Effector CD8-positive, alpha-beta T cell (primary cell): Measurements from ENCODE around the gene TP53TG3E.
"Not testable (repeated sequence)": the region's sequence is repeated elsewhere in the genome, so short reads cannot be mapped to it uniquely, and the experiment has no call there.

Source experiments
- DNase-seq: peaks from one replicate; lab custom pipeline; 2025; lab: John Stamatoyannopoulos, UW
- total RNA-seq, 4 experiments: gene quantifications; one replicate each; lab custom pipeline; 2026; lab: John Stamatoyannopoulos, UW

TP53TG3E gene, protein sequence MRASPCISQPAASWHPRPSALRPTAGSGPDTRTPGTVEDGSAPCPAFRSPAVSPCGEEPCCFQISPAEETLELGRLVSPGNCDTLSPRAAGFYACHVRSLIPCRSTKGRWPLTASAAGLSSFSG
- total RNA-seq: 0 reads per million in 4 experiments

DNA sequence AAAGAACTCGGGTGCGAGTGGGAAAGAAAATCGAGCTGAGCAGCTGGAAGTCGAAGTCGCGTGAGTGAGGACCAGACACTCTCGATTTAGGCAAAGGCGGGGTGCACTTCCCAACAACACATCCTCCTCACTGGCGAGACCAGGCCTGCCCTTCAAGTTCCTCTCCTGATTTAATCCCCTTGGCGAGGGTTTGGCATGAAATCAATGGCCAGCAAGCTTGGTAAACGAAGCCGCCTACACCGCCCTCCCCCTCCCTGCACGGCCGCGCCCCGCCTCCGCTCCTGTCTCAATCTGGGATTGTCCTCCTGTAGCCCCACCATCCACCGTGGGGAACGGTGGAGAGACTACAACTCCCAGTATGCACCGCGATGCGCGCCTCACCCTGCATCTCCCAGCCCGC lies at the start of gene TP53TG3E:
TSS of gene TP53TG3E (plus strand) at position 301 of the 400 bp plus-strand sequence. CDS start at position 369, 68 bp downstream.
- not testable (repeated sequence) for DNase-seq

DNA sequence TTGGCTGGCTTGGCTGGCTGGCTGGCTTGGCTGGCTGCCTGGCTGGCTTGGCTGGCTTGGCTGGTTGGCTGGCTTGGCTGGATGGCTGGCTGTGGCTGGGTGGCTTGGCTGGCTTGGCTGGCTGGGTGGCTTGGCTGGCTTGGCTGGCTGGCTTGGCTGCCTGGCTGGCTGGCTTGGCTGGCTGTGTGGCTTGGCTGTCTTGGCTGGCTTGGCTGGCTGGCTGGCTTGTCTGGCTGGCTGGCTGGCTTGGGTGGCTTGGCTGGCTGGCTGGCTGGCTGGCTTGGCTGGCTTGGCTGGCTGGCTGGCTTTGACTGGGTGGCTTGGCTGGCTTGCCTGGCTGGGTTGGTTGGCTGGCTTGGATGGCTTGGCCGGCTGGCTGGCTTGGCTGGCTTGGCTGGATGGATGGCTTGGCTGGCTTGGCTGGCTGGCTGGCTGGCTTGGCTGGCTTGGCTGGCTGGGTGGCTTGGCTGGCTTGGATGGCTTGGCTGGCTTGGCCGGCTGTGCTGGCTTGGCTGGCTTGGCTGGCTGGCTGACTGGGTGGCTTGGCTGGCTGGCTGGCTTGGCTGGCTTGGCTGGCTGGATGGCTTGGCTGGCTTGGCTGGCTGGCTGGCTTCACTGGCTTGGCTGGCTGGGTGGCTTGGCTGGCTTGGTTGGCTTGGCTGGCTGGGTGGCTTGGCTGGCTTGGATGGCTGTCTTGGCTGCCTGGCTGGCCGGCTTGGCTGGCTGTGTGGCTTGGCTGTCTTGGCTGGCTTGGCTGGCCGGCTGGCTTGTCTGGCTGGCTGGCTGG lies 32.3 kb downstream of the TP53TG3E start:
- DNase-seq: not testable (repeated sequence)

DNA sequence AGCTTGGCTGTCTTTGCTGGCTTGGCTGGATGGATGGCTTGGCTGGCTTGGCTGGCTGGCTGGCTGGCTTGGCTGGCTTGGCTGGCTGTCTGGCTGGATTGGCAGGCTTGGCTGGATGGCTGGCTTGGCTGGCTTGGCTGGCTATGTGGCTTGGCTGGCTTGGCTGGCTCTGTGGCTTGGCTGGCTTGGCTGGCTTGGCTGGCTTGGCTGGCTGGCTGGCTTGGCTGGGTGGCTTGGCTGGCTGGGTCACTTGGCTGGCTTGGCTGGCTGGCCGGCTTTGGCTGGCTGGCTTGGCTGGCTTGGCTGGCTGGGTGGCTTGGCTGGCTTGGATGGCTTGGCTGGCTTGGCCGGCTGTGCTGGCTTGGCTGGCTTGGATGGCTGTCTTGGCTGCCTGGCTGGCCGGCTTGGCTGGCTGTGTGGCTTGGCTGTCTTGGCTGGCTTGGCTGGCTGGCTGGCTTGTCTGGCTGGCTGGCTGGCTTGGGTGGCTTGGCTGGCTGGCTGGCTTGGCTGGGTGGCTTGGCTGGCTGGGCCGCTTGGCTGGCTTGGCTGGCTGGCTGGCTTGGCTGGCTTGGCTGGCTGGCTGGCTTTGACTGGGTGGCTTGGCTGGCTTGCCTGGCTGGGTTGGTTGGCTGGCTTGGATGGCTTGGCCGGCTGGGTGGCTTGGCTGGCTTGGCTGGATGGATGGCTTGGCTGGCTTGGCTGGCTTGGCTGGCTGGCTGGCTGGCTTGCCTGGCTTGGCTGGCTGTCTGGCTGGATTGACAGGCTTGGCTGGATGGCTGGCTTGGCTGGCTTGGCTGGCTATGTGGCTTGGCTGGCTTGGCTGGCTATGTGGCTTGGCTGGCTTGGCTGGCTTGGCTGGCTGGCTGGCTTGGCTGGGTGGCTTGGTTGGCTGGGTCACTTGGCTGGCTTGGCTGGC lies 33.8 kb downstream of the TP53TG3E start:
- DNase-seq: not testable (repeated sequence)

DNA sequence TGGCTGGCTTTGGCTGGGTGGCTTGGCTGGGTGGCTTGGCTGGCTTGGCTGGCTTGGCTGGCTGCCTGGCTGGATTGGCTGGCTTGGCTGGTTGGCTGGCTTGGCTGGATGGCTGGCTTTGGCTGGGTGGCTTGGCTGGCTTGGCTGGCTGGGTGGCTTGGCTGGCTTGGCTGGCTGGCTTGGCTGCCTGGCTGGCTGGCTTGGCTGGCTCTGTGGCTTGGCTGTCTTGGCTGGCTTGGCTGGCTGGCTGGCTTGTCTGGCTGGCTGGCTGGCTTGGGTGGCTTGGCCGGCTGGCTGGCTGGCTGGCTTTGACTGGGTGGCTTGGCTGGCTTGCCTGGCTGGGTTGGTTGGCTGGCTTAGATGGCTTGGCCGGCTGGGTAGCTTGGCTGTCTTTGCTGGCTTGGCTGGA lies 34.4 kb downstream of the TP53TG3E start:
- DNase-seq: not testable (repeated sequence)

DNA sequence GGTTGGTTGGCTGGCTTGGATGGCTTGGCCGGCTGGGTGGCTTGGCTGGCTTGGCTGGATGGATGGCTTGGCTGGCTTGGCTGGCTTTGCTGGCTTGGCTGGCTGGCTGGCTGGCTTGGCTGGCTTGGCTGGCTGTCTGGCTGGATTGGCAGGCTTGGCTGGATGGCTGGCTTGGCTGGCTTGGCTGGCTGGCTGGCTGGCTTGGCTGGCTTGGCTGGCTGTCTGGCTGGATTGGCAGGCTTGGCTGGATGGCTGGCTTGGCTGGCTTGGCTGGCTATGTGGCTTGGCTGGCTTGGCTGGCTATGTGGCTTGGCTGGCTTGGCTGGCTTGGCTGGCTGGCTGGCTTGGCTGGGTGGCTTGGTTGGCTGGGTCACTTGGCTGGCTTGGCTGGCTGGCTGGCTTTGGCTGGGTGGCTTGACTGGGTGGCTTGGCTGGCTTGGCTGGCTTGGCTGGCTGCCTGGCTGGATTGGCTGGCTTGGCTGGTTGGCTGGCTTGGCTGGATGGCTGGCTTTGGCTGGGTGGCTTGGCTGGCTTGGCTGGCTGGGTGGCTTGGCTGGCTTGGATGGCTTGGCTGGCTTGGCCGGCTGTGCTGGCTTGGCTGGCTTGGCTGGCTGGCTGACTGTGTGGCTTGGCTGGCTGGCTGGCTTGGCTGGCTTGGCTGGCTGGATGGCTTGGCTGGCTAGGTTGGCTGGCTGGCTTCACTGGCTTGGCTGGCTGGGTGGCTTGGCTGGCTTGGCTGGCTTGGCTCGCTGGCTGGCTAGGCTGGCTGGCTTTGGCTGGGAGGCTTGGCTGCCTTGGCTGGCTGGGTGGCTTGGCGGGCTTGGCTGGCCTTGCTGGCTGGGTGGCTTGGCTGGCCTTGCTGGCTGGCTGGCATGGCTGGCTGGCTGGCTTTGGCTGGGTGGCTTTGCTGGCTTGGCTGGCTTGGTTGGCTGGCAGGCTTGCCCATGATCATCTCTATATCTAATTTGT lies 35.3 kb downstream of the TP53TG3E start:
- DNase-seq: not testable (repeated sequence)
